IPS DF 19.7 (cell line): ENCODE results near the gene FAM13C.

ENCODE experiments used
- DNase-seq: peaks from one replicate; pipeline ENCODE4 v3.0.0-alpha.2; 2013; ENCODE audit warnings: low read depth, low spot score

The FAM13C gene

DNA sequence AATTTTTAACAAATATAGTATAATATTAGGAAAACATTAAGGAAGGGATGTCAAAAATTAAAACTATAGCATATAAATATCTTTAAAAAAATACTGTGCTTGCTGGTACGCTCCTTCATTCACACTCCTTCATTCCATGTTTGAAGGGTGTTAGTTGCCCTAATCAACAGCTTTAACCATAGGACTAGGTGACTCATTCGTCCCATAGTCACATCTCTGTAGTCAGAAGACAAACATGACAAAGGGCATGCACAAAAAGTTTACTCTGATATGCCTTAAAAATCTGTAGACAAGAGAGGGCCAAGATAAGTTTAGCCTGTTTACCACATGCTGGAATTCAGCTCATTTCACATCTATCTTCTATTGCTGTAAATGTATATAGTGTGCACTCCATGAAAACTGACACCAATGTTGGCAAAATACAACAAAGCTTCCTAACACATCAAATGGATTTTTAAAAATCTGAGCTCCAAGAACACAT is 646 bp downstream of the FAM13C start:
- DNase-seq: no peak

DNA sequence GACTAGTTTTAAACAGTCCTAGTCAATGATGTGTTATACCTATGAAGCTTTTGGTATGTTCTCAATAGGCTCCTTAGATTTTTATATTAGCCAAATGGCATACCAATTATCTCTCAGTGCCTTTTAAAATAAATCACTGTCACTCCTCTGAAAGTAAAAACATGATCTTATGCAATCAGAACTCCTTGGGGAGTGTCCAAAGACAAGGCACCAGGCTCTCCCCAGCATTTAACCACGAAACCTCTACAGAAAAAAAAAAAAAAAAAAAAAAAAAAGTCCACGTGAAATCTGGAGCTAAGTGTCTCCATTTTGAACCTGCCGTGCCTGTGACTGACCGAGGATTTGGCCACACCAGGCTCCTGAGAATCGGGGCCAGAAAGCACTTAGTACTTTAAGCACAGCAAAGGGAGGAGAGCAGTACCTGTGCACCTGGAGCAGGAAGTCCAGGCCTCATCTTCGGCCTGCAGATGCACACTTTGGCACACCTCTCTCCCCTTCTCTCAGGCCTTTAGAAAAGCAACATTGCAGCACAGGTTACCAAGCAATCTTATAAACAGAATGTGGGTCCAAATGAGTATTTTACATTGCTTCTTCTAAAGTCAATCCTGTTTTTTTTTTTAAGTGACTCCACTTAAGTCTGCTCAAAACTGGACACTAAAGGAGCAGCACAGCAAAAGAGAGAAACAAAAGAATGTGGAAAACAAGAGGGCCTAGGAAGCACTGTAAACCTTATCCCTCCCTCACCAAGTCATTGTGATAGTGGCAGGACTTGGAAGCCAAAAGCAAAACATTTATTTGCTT is 1.5 kb downstream of the FAM13C start:
- DNase-seq: no peak

DNA sequence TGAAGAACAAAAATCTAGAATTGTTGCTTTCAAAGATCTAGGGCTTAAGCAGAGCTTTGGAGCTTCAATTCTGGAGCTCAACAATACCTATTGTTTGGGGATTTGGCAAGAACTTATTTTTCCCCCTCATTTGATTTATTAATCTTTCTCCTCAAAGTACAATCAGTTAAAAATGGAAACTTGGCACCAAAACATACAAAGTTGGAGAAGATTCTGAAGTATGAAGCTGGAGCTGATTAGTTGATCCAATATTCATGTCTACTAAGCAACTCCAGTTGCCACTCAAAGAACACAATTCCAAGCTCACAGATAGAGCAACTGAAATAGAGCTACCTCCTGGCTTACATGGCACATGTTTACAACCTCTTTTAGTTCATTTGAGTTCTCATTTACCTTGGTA is 3.8 kb downstream of the FAM13C start:
- DNase-seq: no peak

DNA sequence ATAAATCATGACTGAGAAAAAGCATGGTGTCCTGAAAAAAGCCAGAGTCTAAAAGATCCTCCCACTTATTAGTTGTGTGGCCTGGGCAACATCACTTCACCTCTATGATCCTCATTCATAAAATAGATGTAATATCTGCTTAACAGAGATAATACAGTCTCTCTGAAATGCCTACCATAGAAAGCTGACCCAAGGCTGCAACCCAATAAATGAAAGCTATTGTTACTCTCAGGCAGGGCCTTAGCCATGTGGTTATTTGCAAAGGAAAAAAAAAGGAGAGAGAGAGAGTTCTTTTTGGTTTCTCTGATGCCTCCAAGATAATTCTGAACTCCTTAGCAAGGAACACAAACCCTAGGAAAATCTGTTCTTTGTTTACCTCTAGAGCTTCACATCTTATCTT is 7.9 kb downstream of the FAM13C start:
- no peak for DNase-seq

DNA sequence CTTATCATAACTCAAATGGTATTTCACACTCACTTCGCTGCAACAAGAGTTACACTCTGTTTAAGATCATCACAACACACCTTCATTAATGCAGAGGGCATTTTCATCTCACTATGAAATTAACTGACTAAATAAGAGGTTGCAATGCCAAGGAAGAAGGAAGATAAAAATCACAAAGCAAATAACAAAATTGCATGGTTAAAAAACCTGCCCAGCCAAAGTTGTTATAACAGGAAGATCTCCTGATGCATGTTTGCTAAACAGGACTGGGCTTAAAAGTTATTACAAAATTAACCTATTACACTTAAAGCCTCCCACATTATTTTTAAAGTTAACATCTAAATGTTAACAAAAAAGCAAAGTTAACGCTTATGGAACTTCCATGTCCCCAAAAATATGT is 11.8 kb downstream of the FAM13C start:
- no peak for DNase-seq

DNA sequence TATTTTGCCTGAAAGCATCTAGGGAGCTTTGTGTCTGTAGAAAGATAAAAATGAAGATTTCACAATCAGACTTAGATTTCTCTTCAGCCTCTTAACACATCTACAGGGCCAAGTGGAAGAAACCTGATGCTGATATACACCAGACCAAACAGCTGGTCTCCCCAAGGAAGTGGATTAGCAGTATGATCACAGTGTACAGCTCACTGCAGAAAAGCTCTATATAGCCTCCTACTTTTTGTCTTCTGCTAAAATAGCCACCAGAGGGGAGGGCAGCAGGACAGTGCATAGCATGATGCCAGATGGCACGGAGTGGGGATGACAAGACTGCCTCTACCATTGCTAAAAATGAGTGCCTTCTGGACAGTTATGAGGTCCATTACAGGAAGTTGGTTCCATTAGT is 16.0 kb downstream of the FAM13C start:
- no peak for DNase-seq

DNA sequence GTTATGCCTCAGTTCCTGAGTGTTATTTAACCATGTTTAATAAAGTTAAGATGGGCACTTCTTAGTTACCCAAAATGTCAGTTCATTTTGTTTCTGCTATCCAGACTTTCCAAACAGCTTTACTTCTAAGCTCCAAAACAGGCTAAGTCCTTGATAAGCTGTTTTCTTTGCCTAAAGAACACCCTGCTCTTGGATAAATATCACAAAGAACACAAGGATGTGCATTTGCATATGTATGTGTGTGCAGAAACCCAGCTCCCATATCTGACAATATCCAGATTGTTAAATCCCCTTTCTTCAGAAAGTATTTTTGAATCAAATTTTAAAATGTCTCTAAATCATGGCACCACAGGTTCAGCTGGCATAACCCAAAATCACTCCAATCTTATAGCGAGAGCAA is 19.6 kb downstream of the FAM13C start:
- DNase-seq: no peak

DNA sequence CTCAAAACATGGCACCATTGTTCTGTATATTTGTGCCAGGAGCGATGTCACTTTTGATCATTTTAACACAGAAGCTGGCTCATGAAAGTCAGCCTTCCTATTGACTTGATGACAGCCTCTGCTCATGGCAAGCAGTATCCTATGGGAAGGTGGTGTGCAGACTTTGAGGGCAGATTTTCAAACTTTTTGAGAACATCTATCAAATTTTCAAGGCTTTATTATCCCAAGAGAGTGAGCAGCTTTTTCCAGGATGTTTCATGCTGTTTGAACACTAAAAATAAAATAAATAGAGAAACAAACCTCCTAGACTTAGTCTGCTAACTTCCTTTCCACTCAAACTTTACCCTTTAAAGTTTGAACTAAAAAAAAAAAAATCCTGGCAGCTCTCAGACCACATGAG is 20.3 kb downstream of the FAM13C start:
- no peak for DNase-seq

DNA sequence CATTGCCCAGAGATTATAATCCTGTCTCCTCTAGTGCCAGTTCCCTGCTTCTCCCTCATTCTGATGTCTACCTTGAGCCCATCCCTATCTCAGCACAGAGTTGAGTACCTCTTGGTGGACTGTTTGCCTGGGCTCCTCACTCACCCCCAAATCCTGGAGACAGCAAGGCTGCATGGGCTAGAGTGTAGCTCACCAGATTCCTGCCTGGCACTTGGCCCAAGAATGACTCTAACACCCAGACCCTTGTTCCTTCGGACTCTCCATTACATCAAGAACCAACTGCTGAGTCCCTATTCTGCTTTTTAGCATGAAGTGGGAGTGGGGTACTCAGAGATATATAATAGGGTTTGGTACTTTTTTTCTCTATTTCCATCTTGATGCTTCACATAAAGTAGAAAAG is 22.1 kb downstream of the FAM13C start:
- no peak for DNase-seq

DNA sequence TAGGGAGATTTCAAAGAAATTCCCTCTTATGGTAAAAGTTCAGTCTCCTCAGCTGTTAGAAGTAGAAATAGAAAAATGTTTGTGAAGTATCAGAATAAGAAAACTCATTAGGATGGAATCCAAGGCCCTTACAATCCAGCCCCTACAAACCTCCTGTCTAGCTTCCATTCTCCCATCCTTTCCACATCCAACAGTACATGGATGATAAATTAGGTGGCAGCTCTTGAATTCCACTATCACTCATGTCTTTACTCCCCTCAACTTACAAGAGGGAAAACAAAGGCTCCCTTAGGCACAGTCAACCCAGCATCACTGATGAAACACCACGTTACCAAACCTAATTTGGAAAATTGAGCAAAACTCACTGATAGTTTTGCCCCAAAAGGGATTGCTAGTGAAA is 23.0 kb downstream of the FAM13C start:
- no peak for DNase-seq

DNA sequence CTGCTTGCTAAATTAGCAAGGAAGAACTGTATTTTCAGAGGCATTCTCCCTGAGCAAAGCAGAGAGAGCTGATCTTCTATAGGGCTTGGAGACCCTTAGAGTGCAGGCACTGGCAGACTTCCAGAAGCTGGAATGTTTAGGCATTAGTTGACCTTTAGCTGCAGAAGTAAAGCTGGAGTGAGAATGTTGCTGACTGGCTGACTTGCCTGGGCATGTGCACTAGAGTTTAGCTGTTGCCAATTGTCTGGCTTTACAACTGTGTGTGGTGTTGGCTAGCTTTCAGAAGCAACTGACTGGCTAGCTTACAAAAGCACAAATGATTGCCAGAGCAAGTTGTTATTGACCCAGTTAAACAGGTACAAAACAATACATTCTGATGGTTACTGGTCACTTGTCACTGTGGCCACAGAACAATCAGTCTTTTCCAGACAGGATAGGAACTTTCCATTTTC is 25.1 kb downstream of the FAM13C start:
- DNase-seq: no peak

DNA sequence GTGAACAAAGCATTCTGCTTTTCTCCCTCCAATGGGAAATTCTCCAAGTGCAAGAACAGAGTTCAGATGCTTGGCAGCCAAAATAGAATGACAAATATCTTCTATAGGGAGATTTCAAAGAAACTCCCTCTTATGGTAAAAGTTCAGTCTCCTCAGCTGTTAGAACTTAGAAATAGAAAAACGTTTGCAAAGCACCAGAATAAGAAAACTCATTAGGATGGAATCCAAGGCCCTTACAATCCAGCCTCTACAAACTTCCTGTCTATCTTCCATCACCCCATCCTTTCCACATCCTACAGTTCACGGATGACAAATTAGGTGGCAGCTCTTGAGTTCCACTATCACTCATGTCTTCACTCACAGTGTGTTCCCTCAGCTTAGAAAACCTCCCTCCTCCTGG is 25.7 kb downstream of the FAM13C start:
- DNase-seq: no peak

DNA sequence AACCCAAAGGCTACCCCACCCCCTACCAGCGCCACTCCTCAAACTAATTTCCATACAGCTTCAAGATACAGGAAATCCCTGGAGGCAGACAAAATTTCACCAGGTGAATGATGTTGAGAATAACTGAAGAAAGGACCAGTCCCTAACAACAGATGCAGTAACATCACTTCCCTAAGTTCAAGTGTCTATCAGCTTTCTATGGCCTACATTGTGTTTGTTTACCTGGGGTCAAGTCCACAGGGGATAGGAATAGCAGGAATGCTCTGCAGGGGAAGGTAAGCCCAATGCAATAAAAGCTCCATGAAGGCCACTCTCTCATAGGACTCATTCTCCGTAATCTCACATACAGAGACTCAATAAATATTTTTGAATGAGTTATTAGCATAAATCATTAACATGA is 26.9 kb downstream of the FAM13C start:
- no peak for DNase-seq

DNA sequence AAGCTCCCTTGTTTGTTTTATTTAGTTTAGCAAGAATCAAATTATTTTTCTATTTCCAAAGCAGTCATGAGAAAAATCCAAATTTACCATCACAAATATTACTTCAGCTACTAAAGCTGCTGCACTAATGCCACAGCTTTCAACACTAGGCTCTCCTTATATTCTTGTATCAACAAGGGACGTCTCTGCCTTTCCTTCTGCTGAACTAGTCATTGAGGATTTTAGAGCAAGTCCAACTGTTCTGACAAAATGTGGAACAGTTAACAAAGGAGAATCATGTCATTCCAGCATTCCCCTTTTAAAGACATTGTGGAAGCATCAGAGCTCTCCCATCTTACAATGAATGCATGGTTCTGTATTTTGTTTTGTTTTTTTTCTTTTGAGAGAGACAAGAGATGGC is 28.6 kb downstream of the FAM13C start:
- no peak for DNase-seq

DNA sequence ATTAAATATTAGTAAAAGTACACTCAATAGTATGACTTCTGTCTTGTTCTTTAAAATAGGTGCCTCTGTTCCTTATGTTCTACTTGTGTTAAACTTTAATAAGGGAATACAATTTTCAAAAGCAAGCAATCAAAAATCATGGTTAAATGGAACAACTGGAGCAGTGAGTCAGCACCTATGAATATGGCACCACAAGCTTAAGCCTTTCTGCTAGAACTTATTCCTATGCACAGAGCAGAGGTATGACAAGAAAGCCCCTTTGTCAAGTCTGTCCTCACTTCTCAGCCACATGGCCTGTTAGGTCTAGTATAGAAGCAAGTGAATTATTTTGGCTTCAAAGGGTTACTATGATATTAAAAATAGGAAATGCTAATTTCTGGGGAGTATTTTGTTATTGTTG is 29.8 kb downstream of the FAM13C start:
- DNase-seq: no peak

DNA sequence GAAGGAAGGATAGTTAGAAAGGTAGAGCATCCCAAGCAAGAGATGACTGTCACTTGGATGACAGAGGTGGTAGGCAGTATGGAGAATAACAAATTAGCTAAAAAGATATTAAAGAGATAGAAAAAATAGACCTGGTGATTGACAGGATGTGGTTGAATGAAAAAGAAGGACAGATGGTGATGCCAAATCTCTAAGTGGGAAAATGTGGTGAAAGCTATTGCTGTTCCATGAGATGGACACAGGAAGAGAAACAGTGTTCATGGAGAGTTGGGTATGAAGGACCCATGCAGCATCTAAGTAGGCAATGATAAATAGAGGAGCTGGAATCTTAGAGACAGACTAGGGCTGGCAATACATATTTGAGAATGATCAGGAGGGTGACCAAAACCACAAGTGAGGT is 30.7 kb downstream of the FAM13C start:
- DNase-seq: no peak

DNA sequence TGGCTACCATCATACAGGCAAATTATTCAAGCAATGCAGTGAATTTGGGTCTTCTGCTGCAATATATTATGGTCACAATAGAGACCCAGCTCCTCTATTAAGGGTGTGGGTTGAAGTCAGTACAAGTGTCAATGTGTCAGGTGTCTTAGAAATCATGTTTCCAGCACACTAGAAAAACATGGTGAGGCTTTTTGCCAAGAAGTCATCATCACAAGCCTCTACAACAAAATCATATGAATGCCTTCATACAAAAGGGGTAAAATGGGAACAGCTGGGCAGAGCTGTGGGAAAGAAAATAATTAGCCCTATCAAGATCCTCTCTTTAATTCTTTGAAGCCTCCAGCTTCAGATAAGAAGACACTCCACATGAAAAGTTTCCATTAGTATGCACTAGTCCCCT is 37.2 kb downstream of the FAM13C start:
- DNase-seq: no peak

DNA sequence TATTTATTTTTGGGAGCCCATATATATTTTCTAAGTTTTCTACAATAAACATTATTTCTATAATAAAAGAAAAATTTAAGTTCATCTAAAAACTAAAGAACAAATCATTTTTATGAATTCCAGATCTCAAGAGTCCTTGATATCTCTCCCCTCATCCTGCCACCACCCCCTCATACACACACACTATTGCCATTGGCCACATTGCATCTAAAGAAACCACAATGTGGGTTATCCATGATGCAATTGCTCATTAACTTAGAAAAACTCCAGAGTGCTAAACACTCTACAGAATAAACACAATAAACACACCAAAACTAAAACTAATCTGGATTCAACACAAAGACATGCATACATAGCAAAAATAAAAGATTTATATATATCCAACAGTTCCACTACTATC is 37.8 kb downstream of the FAM13C start:
- no peak for DNase-seq

DNA sequence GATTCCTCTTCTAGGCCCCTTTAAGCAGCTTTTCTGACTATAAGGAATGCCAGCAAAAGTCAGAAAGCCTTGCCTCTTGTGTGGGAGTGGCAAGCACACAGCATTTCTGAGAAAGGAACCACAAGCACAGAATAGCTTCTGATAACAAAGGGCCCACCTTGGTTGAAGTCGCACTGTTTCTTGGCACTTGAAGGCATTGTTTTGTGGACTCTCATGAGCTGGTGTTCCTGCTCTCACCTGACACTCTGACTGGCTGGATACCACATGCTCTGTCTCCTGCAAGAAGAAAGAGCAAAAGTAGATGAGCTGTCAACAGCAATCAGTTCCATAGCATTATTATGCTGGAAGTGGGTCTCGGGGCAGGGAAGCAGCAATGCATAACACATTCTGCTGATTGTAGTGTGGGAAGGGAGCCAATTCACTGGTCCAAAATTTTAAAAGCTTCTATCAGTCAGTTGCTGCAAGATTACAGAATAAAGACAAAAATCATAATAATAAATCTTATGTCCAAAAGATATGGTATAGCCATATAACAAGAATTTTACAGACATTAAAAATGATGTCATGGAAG is 38.4 kb downstream of the FAM13C start:
- no peak for DNase-seq

DNA sequence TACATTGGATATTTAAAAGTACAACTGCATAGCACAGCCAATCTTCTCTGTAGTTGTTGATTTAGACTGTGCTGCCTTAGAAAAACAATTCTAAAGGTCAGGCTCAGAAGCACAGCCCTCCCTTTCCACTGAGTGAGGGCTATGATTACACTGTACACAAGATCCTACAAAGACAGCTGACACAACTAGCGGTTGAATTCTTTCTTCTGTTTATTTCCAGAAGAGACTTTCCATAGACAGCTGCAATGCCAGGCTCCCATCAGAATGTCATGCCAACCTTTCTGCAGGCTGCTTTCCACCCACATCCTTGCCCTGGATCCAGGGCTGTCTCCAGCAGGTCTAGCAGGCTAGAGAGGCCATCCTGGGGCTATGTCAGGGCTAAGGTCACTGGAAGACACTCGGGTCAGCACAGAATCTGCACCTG is 39.3 kb downstream of the FAM13C start:
- no peak for DNase-seq

DNA sequence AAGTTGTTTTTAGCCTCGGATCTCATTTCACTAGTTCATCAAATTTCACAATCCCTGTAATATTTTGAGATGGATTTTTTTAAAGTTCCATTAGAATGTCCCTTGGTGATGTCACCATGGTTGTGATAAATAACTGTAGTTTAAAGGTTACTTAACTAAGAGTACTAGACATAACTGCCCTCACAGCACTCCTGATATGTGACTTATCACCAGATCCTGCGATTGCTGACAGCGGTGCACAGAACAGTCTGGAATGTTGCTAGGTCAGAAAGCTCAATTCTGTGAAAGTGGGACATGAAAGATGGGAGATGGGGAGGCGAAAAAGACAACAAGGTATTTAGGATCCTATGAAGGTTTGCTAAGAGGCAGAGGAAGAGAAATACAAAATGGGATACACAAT is 40.2 kb downstream of the FAM13C start:
- DNase-seq: no peak

DNA sequence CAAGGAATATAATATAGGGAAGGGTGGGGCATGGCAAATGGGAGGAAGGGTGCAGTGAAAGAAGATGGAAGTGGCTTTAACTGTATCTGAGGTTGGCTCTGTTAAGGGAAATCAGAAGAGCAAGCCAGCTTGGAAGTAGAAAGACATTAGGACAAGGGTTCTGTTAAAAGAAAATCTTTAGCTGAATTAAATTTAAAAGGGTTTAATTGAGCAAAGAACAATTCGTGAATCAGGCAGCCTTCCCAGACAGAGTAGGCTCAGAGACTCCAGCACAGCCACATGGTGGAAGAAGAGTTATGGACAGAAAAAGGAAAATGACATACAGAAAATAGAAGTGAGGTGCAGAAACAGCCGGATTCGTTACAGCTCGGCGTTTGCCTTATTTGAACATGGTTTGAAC is 42.0 kb downstream of the FAM13C start:
- no peak for DNase-seq

DNA sequence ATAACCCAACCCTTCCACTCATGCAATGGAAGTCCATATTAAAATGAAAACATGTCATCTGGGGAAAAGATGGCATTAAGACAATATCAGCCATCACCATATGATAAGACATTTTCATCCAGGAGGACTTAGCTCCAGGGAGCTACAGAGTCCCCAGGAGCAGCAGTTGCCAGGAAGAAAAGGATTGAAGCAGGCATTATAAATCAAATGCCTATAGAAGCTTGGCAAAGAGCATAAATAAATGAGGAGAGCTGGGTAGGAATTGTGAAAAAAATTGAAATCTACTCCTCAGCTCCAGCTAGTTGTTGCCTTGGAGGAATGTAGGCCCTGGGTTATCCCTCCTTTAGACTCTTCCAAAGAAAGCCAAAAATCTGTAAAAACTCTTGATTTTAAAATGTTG is 42.5 kb downstream of the FAM13C start:
- no peak for DNase-seq

DNA sequence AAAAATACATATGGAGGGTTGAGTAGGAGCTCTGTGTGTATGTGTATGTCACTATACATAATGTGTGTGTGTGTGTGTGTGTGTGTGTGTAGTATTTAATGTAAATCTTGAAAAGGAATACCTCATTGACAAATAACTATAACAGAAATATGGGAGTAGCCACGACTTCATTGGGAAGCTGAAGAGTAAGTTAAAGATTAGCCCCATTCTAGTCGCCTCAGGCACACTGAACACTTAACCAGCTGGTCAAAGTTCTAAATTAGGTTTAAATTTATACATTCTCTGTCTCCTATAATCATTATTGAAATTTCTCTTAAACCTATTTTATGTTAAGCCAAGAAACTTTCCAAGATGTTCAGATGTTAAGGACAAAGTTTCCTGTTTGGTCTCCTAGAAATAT is 45.3 kb downstream of the FAM13C start:
- DNase-seq: no peak
